Activated CD4-positive, CD25-positive, alpha-beta regulatory T cell (primary cell): ENCODE data around the gene NTN1.

ENCODE experiments used
- DNase-seq, 4 experiments: peaks; one replicate each; lab custom pipeline; 2025; lab: John Stamatoyannopoulos, UW

NTN1 gene

GRCh38 chr17:9006175-9006767 is 15.0 kb upstream of the NTN1 start:
- no peak for DNase-seq

- no peak for DNase-seq
Observed at GRCh38 chr17:9007052-9007714, 14.1 kb upstream of the NTN1 start.

DNA sequence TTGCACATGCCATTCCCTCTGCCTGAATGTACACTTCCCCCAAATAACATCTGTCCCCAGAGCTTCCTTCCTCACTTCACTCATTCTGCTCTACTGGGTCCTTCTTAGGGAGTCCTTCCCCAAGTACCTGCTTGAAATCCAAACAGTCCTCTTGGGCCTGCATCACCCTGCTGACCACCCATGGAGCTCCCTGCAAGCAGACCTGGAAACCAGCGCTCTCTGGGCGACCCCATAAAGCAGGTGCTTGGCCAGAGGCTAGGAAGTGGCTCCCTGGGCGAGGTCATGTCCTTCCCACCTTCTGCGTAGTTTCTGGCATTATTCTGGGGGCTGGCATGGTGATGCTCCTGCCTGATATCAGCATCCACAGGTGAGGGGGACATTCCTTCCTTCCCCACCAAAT is 12.2 kb upstream of the NTN1 start:
- DNase-seq: no peak

GRCh38 chr17:9009737-9010136 is 11.6 kb upstream of the NTN1 start:
- DNase-seq: no peak

DNA sequence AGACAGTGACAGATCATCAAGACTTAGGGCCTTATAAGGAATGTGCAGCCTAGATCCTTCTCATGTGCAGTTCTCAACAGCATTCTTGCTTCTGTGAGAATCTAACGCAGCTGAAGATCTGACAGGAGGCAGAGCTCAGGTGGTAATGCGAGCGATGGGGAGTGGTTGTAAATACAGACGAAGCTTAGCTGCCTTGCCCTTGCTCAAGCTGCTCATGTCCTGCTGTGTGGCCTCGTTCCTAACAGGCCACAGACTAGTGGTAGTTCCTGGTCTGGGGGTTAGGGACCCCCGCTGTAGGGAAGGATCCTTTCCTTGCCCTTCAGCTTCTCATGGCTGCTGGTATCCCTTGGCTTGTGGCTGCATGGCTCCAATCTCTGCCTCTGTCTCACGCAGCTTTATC is 10.3 kb upstream of the NTN1 start:
- no peak for DNase-seq

DNA sequence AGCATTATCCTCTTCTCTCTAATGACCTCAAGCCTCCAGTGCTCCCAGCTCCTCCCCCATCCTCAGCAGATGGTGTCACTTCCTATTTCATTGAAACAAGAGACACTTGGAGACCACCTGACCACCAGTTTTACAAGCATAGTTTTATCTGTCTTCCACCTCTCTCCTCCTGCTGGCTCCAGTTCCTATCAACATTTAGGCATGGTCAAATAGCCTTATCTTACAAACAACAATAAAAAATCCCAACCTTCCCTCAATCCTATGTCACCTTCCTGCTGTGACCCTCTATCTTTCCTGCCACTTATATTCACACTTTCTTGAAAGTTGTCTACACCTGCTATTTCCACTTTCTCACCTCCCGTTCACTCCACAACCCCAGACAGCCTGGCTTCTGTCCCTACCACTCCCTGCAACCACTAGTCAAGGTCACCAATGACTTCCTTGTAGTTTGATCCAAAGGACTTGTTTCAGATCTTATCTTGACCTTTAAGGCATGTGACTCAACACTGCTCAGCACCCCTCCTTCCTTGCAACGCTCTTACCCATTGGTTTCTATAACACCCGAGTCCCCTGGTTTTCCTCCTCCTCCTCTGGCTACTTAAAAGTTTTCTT is 4.3 kb upstream of the NTN1 start:
- no peak for DNase-seq

- DNase-seq: no peak
Observed at GRCh38 chr17:9018726-9019125, 2.6 kb upstream of the NTN1 start.

DNA sequence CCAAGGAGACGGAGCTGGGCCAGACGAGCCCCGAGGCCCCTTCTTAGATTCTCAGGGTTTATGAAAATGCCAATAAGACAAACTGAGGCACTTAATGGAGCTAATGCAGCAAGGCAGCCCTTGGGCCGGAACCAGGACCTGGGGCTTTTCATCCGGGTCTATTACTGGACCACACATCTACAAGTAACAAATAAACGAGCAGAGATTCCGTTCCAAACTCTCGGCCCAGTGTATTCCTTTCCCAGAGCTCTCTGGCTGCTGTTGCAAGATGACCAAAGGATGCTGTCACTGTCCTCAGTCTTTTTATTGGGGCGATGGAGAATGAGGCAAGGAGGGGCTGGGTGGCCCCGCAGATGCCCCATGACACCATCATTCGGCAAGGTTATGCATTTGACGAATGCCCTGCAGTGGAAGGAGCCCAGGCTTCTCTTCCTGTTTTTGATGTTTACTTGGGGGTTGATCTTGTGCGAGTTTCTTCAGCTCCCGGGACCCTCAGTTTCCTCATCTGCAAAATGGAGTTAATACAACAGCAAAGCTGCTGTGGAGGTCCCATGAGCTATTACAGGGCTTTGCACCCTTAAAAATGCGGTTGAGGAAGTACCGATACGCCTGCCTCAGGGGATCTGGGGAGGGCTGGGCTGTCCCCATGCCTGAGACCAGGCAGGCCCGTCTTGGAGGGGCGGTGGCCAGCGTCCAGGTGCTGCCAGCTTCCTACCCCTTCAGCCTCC is 1.1 kb upstream of the NTN1 start:
- DNase-seq: no peak

GRCh38 chr17:9020824-9021157 is 519 bp upstream of the NTN1 start:
- DNase-seq: no peak

DNA sequence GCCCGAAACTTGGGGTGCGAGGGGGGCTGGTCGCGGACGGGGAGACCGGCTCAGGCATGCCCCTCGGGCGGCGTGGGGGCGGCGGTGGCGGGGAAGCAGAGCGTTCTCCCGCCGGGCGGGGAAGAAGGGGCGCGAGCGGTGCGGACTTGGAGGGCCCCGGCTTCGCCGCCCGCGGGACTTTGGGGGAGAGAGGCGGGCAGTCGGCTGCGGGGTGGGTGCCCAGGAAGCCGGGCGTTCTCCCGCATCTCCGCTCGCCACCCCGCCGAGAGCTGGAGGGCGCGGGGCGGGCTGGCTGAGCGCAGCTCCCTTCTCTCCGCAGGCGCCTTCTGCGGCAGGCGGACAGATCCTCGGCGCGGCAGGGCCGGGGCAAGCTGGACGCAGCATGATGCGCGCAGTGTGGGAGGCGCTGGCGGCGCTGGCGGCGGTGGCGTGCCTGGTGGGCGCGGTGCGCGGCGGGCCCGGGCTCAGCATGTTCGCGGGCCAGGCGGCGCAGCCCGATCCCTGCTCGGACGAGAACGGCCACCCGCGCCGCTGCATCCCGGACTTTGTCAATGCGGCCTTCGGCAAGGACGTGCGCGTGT is 772 bp downstream of the NTN1 start:
- no peak for DNase-seq

DNA sequence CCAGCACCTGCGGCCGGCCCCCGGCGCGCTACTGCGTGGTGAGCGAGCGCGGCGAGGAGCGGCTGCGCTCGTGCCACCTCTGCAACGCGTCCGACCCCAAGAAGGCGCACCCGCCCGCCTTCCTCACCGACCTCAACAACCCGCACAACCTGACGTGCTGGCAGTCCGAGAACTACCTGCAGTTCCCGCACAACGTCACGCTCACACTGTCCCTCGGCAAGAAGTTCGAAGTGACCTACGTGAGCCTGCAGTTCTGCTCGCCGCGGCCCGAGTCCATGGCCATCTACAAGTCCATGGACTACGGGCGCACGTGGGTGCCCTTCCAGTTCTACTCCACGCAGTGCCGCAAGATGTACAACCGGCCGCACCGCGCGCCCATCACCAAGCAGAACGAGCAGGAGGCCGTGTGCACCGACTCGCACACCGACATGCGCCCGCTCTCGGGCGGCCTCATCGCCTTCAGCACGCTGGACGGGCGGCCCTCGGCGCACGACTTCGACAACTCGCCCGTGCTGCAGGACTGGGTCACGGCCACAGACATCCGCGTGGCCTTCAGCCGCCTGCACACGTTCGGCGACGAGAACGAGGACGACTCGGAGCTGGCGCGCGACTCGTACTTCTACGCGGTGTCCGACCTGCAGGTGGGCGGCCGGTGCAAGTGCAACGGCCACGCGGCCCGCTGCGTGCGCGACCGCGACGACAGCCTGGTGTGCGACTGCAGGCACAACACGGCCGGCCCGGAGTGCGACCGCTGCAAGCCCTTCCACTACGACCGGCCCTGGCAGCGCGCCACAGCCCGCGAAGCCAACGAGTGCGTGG is 1.5 kb downstream of the NTN1 start:
- no peak for DNase-seq

DNA sequence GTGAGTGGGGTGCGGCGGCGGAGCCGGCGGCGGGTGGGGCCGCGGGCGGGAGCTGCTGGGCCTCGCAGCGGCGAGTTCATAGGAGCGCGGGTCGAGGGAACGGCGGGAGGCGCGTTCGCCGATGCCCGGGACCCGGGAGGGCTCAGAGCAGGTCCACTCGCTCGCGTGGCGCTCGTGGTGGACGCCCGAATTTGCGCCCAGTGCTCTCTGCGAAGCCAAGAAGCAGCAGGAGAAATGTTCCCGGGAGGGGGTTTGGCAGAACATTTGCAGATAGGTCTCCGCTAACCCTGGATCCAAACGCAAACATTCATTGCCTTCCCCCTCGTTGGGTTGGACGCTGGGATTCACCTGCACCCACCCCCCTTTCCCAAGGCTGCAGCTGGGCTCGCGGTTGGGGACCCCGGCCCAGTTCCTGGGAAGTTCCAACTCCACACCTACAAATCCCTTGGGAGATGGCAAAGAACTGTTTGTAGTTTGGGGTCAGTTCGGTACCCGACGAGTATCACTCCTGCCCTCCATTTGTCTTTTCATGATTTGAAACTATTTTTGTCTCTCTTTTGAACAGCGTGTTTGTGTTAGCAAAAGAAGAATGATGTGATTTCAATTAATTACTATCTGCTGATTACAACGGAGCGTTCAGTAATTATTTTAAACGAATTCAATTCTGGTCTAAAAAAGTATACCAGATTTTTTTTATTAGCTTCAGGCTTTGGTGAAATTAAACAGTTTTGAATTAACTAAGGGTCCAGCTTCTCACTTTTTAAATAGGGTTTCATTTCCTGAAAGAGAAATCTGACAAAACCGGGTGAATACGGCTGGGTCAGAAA is 2.3 kb downstream of the NTN1 start:
- DNase-seq: no peak

GRCh38 chr17:9024497-9024896 is 3.2 kb downstream of the NTN1 start:
- DNase-seq: no peak

DNA sequence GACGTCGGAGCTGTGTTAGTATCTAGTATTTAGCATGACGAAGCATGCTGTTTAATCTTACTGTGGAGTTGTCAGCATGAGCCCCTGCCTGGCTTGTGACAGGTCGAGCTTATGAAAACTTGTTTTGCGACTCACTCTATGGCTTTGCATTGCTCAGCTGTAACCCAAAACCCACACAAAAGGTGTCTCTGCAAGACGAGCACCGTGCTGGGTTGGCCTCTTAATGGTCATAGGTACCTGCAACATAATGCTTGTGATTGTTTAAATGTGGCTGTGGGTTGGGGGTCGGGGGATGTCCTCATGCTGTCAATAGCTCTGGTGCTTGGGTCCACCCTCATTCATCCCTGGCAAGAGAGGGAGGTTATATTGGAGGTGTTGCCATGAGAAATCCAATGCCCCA is 5.4 kb downstream of the NTN1 start:
- DNase-seq: no peak

DNA sequence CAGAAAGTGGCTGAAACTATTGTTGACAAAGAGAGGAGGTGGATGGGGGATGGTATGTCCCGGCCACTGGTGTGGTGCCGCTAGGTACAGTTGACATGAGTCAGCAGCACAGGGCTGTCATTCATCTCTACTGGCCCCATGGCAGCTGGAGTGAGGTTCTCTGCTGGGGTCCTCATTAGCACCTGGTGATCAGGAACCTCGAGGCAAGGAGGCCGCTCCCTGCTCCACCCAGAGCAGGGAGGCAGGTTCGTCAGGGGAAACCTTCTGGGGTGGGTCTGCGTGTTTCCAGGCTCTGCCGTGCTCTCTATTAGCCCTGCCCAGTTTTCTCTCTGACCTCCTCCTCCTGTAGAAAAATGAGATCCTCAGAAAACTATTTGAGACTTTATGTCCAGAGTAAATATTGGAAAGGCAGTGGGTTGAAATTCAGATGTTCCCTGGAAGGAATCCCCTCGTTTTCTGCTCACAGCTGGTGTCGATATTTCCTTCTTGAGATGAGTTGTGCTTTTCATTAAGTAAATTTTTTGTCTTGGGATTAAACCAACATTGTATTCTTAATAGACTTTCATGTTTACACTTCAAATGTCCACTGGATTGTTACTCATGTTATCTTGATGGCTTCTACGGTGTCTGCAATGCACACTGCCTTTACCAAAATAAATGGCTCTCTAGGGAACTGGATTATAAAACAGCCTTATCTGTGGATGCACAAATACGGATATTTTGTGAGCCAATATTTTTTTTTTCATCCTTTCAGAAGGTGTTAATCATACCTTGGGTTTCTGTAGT is 7.1 kb downstream of the NTN1 start:
- DNase-seq: no peak

- DNase-seq: no peak
Observed at GRCh38 chr17:9028988-9029570, 7.8 kb downstream of the NTN1 start.

- DNase-seq: no peak
Observed at GRCh38 chr17:9032151-9032550, 10.8 kb downstream of the NTN1 start.

DNA sequence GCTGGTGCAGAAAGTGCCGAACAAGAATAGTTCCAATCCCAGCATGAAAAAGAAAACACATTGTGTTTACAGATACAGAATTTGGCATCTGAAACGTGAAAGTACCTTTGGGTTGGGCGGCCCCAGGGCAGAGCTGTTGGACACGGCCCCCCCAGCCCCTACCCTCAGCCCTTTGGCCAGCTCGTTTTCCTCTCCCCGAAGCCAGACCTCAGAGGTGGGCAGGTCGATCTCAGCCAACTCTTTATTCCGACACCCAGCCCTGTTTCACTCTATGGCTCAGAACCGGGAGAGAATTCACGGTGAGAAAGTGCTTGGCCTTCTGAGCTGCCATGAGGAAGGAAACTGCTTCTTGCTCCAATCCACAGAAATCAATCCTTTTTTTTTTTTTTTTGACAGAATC is 11.3 kb downstream of the NTN1 start:
- DNase-seq: no peak

- no peak for DNase-seq
Observed at GRCh38 chr17:9035249-9035648, 13.9 kb downstream of the NTN1 start.

- no peak for DNase-seq
Observed at GRCh38 chr17:9036336-9036735, 15.0 kb downstream of the NTN1 start.
